Stimulated activated CD8-positive, alpha-beta memory T cell treated with anti-CD3 and anti-CD28 coated beads, Interleukin-4, amount 100 ng/mL, for 4 hours (primary cell): ENCODE results near the gene PNKP.

Source experiments
- DNase-seq, 2 donors: peaks; one replicate each; pipeline ENCODE4 v3.0.0-alpha.2; 2020; ENCODE audit warnings: low read depth in 2 of 2, low spot score in 1 of 2

PNKP gene

DNA sequence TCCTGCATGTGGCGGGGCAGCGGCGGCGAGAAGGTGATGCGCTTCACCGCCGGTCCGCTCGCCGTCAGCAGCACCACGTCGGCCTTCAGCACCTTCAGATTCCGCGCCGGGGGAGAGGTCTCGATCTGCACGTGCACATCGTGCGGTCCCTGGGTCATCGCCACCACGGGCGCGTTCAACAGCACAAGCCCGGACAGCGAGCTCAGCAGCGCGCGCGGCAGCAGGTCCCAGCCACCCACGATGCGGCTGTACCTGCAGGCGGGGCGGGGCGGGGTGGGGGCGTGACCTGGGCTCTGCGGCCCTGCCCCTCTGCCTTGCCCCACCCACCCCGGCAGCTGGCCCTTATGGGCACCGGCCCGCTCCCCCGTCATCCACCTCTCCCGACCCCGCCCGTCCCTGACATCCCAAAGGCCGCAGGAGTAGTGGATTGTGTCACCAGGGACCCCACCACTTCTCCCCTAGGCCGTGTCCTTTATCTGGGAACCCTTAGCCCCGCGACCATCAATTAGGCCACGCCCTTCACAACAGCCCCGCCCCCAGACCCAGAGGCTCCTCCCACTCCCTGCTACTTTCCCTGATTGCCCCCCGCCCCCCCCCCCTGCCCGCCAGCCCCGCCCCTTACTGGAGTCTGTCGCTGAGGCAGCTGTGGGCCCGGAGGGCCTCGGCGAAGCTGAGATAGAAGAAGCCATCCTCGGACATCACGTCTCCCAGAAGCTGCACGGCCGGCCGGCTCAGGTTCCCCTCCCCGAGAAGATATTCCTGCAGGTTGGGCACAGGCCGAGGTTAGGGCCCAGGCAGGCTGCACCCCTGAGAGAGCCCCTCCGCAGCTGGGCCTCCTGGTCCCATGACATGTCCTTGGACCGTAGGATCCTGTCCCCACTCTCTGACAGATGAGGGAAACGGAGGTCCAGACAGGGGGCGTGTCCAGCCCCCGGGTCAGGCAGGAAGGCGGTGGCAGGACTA lies 23.3 kb upstream of the PNKP start:
- peak in 1 of 2 donors; percentile 55 for DNase-seq

GRCh38 chr19:49889687-49890348 lies 22.4 kb upstream of the PNKP start:
- DNase-seq, result peak in 1 of 2 donors; percentile 58

DNA sequence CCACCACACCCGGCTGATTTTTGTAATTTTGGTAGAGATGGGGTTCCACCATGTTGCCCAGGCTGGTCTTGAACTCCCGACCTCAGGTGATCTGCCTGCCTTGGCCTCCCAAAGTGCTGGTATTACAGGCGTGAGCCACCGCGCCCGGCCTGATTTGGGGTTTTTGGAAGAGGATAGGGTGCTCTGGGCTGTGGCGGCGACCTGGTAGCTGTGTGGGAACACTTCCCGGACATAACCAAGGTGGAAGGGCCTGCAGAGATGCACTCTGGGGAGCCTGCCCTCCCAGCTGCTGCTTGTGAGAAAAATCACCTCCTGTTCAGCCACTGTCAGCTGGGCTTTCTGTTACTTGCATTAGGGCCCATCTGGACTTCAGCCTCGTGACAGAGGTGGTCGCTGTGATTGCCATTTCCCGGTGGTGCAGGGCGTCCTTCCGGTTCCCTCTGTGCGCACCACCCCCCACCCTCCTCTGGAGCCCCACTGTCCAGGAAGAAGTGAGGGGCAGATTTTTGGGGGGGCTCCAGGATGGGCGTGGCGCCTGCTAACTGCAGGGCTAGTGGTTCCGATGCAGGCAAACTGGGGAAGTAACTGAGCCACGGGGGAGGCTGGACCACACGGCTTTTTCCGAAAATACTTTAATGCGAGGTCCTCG lies 21.8 kb upstream of the PNKP start:
- DNase-seq, result no peak

DNA sequence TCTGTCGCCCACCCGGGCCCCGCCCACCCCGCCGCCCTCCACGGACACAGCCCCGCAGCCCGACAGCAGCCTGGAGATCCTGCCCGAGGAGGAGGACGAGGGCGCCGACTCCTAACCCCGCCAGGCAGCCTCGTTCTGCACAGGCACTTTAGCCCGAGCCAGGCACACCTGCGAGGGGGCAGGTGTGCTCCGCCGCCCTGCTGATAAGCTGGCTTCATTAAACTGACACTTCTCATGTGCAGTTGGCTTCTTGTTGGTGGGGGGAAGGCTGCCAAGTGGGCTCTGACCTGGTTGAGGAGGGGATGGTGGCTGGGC lies 21.1 kb upstream of the PNKP start:
- DNase-seq, result no peak

DNA sequence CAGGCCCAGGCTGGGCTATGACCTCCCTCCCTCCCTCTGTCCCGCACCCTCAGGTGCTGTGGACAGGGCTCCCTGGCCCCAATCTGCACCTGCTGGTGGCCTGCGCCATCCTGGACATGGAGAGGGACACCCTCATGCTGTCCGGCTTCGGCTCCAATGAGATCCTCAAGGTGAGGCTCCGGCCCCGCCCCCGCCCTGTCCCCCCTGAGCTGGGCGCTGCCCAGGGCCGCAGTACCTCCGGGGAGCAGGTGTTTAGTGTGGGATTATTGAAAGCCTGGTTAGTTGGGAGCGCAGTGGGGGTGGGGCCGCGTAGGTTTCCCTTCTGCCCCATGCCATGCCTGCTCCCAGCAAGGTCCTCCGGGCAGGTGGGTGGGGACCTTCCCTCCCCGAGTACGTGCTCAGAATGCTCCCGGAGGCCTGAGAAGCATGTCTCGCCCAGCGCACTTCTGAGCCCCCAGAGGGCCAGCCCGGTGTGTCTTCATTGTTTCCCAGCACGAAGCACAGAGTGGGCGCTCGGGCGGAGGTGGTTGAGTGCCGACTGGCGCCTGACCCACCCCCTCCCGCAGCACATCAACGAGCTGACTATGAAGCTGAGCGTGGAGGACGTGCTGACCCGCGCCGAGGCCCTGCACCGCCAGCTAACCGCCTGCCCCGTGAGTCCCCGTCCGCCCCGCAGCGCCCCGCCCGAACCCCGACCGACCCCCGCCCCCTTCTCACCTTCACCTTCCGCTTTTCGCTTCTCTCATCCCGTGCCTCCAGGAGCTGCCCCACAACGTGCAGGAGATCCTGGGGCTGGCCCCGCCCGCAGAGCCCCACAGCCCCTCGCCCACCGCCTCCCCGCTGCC lies 20.5 kb upstream of the PNKP start:
- no peak for DNase-seq

DNA sequence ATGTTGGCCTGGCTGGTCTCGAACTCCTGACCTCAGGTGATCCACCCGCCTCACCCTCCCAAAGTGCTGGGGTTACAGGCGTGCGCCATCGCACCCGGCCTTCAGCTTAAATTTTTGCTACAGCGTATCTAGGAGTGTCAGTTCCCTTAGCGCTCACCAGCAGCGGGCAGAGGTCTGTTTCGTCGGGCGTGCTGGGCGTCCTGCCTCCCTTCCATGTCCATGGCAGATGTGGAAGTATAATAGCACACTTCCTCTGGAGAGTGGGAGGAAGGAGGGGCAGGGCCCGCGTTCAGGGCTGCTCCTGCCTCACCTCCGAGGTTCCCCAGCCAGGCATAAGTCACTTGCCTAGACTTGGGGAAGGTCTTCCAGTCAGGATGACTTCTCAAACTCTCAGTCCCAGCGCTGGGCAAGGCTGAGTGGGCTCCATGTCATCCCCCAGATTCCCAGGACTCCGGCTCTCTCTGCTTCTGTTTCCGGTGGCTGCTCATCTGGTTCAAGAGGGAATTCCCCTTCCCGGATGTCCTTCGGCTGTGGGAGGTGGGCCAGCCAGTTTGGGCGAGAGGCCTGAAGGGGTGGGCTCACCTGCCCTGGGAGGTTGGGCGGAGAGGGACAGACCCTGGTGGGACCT lies 19.8 kb upstream of the PNKP start:
- DNase-seq, result no peak

GRCh38 chr19:49884760-49885159 lies 17.4 kb upstream of the PNKP start:
- no peak for DNase-seq

DNA sequence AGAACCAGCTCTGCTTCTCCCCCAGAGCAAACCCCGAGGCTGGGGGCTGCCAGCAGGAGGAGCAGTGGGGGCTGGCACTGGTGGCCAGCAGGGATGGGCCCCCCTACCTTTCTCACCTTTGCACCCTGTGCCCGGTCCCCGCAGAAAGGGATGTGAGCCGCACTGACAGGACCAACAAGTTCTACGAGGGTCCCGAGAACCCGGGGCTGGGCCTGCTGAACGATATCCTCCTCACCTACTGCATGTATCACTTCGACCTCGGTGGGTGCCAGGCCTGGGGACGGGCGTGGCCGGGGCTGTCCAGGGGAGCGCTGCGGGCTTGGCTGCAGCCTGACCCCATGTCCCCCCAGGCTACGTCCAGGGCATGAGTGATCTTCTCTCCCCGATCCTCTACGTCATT lies 16.7 kb upstream of the PNKP start:
- no peak for DNase-seq

DNA sequence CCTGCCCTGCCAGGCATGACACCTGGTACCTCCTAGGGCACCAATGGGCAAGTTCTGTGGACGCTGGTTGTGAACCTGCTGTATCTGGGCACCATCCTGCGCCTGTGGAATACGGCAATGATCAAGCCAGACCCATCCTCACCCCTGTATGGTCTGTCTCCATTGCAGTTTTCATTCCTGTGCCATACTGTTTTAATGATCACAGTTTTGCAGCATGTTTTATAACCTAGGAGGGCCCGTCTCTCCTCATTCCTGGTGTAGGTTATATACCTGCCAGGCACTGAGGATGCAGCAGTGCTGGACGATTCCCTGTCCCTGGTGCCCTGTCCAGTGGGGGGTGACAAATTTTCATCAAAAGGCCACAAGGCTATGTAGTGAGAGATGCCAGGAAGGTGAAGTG lies 15.7 kb upstream of the PNKP start:
- no peak for DNase-seq

GRCh38 chr19:49882643-49883042 lies 15.3 kb upstream of the PNKP start:
- no peak for DNase-seq

DNA sequence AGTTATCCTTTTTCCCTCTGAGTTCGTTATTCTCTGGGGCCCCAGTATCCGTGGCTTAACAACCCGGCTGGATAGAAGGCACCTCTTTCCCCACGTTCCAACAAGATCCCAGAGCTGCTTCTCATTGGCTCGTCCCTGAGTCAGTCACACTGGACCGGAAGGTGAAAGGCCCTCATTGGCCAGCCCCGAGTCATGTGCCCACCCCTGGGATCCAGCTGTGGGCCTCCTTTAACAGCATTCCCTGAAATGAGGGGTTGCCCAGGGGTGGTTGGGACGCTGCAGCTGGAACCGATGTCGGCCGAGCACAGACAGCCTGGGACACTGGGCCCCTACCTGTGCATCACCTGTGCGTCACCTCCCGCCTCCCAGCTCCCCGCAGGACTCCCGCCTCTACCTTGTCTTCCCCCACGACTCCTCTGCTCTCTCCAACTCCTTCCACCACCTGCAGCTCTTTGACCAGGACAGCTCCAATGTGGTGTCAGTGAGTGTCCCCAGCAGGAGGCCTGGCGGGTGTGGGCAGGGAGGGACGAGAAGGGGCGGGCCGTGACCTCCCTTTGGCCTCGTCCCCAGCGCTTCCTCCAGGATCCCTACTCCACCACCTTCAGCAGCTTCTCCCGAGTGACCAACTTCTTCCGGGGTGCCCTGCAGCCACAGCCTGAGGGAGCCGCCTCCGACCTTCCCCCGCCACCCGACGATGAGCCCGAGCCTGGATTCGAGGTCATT lies 14.5 kb upstream of the PNKP start:
- DNase-seq, result no peak

DNA sequence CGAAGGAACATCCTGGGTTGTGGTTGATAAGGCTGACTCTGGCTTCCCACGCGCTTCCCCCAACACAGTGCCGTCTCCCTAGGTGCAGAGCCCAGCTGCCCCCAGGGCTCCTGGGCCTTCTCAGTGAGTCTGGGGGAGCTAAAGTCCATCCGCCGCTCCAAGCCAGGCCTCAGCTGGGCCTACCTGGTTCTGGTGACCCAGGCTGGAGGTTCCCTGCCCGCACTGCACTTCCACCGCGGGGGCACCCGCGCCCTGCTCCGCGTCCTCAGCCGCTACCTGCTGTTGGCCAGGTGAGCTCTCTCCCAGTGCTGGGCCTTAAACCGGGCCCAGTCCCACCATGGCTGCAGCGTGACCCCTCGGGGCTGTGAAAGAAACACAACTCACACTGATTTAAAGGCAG lies 13.8 kb upstream of the PNKP start:
- no peak for DNase-seq

GRCh38 chr19:49880162-49880869 lies 12.9 kb upstream of the PNKP start:
- no peak for DNase-seq

DNA sequence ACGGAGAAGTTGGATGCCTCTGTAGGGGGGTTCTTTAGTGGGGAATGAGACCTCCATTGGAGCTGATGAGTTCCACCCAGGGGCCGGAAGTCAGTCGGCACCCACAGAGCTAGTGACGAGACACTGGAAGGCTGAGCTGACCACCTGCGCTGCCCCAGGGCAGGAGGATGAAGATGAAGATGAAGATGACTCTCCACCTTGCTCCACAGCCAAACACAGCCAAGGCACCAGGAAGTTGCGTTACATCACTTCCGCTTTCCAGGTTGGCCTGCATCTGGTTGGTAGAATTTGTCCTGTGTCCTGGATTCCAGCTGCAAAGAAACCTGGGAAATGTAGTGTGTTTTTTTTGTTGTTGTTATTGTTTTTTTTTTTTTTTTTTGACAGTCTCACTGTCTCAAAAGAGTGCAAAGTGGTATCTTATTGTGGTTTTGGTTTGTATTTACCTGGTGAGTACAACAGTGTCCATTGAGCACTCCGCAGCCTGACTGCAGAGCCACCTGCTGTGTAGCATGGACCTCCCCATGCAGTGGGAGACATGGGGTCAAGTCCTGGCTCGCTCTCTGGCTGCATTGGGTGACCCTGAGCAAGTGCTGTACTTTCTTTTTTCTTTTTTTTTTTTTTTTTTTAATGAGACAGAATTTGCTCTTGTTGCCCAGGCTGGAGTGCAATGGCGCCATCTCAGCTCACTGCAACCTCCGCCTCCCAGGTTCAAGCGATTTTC lies 12.0 kb upstream of the PNKP start:
- DNase-seq, result no peak

- no peak for DNase-seq
Measured at GRCh38 chr19:49878744-49879070, 11.3 kb upstream of the PNKP start.

GRCh38 chr19:49877879-49878743 lies 10.7 kb upstream of the PNKP start:
- DNase-seq, result peak; percentile 96

DNA sequence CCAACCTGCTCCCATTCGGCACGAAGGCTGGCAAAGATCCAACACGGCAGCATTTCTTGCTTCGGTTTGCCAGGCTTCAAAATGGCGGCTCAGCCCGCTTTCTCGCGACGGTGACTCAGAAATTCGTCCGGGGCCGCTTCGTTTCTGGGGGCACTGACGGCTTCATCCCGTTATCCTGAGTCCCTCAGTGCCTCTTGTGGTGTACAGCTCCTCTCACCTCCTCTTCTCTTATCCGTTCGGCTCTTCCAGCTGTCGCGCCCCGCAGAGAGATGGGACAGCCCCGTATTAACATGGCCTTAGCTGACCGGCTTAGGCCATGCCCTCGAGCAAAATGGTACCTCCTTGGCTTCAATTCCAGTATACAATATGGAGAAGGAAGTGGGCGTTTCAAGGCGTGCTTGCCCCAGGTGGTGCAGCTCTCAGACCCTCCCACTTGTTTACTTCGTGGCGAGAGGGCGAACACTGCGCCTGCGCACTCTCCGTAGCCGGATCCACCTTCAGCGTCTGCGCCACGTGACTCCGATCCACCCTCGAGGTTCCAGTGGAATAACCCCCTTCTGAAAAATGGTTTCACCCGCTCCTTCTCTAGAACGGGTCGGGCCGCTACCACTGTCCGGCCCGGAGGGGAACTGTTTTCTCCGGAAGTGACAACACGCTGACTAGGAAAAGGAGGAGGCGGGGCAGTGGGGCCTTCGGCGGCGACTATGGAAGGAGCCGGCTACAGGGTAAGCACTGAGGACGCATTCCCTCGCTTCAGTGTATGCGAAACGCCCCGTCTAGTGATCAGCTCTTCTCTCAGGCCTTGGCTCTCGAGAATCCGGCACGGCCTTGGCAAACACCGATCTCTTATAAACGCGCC lies 9.9 kb upstream of the PNKP start, which contains the start of the genes AKT1S1 and TBC1D17:
Gene AKT1S1, minus strand, starts transcription at position 336 of the 859 bp plus-strand sequence. CDS start 4,060 bp downstream, outside the sequence.
Gene TBC1D17, plus strand, starts transcription at position 683 of the 859 bp plus-strand sequence. Its CDS starts 22 bp downstream, at position 705.
- DNase-seq, result peak; percentile 94 to 98
